Stimulated activated CD8-positive, alpha-beta memory T cell treated with anti-CD3 and anti-CD28 coated beads, Interleukin-7, amount 100 ng/mL, for 4 hours (primary cell): ENCODE data around the gene CRYBA2.

Source experiments
- DNase-seq, 2 donors: peaks; one replicate each; pipeline ENCODE4 v3.0.0-alpha.2; 2020; ENCODE audit warnings: low read depth in 2 of 2

Gene CRYBA2

GRCh38 chr2:218956039-218956438 lies 37.2 kb downstream of the CRYBA2 start:
- no peak for DNase-seq

- DNase-seq, result no peak
Measured at GRCh38 chr2:218954541-218955300, 38.5 kb downstream of the CRYBA2 start.

GRCh38 chr2:218953366-218953954 lies 39.8 kb downstream of the CRYBA2 start:
- no peak for DNase-seq

- no peak for DNase-seq
Measured at GRCh38 chr2:218952160-218952559, 41.1 kb downstream of the CRYBA2 start.

- DNase-seq, result no peak
Measured at GRCh38 chr2:218946621-218947020, 46.6 kb downstream of the CRYBA2 start.

- no peak for DNase-seq
Measured at GRCh38 chr2:218944759-218945404, 48.3 kb downstream of the CRYBA2 start.
